HUES48 (cell line): Measurements from ENCODE around the gene NUMB.

Experiments
- H3K27ac ChIP-seq: one replicate; pipeline ENCODE4 v1.7.0; 2013; ENCODE audit warnings: low read depth, low read length, inconsistent platforms
- H3K27me3 ChIP-seq: 2 replicates; pipeline ENCODE4 v1.6.1; 2013; ENCODE audit warnings: mild to moderate bottlenecking, low read length; ENCODE audit not compliant: control insufficient read depth, insufficient read depth
- H3K36me3 ChIP-seq: 2 replicates; pipeline ENCODE4 v1.6.1; 2013; ENCODE audit warnings: low read length; ENCODE audit not compliant: control insufficient read depth, insufficient read depth
- H3K4me1 ChIP-seq: 2 replicates; pipeline ENCODE4 v1.6.1; 2013; ENCODE audit warnings: mild to moderate bottlenecking, low read length; ENCODE audit not compliant: control insufficient read depth, insufficient read depth
- H3K4me3 ChIP-seq: 2 replicates; pipeline ENCODE4 v1.5.1; 2013; ENCODE audit warnings: mild to moderate bottlenecking, low read depth, low read length
- H3K9ac ChIP-seq: 2 replicates; pipeline ENCODE4 v1.6.1; 2013; ENCODE audit warnings: mild to moderate bottlenecking, low read depth, low read length, moderate library complexity
- H3K9me3 ChIP-seq: 2 replicates; pipeline ENCODE4 v1.6.1; 2013; ENCODE audit warnings: low read length; ENCODE audit not compliant: control insufficient read depth, insufficient read depth

NUMB gene

GRCh38 chr14:73289729-73290128, 168.6 kb downstream of the NUMB start:
- H3K36me3 ChIP-seq, result peaks cover 10% of the 10 kb centered on the region; the same call in 1 of the 2 replicates
- H3K4me1 ChIP-seq, result peaks cover 42% of the 10 kb centered on the region
- H3K27me3 ChIP-seq, result no peaks in the 10 kb centered on the region
- H3K27ac ChIP-seq, result peak overlapping the region; percentile 80
- H3K9me3 ChIP-seq, result no peaks in the 10 kb centered on the region
- H3K4me3 ChIP-seq, result no peak overlapping the region
- H3K9ac ChIP-seq, result no peak overlapping the region

DNA sequence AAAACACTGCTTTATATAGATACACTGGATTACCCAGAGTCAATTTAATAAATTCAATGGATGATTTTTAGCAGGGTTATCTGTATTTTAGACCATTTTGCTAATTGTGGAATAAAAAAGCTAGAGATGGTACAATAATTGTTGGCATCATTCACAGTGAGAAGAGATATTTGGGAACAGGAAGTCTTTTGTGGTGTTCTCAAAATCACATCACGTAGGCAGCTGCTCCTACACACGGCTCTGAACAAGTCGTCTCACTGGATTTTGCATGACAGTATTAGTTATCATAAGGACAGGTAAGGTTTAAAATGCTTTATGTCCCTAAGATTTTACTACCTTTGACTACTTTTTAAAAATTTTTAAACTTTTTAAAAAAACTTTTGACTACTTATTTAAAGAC, 169.0 kb downstream of the NUMB start:
- Histone ChIP-seq H3K4me3 (no peak overlapping the region), H3K27me3 (no peaks in the 10 kb centered on the region), H3K36me3 (peaks cover 10% of the 10 kb centered on the region; the same call in 1 of the 2 replicates), H3K27ac (peak overlapping the region; percentile 80), H3K9me3 (no peaks in the 10 kb centered on the region), H3K9ac (no peak overlapping the region; the same call in 1 of the 2 replicates), H3K4me1 (peaks cover 46% of the 10 kb centered on the region)

DNA sequence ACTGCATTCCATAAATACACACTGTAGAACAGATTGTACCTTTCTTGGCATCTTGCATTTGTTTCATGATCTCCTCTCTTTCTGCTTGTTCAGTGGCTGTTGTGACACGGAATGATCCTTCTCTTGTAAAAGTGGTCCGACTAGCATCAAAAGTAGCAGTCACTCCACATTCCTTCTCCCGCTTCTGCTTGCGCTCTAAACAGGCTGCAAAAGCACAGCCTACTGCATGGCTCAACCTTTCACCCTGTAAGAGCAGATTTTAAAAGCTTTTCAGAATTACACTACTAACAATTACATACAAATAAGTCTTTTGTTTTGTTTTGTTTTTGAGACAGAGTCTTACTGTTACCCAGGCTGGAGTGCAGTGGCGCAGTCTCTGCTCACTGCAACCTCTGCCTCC, 171.3 kb downstream of the NUMB start:
- Histone ChIP-seq H3K36me3 (peaks cover 17% of the 10 kb centered on the region), H3K4me1 (peaks cover 60% of the 10 kb centered on the region), H3K27ac (peak overlapping the region; percentile 77)

GRCh38 chr14:73286598-73286997, 171.7 kb downstream of the NUMB start:
- Histone ChIP-seq H3K4me3 (peak overlapping the region; percentile 51), H3K36me3 (peaks cover 19% of the 10 kb centered on the region), H3K9me3 (no peaks in the 10 kb centered on the region), H3K9ac (peak overlapping the region; percentile 23; the same call in 1 of the 2 replicates), H3K4me1 (peaks cover 60% of the 10 kb centered on the region), H3K27me3 (no peaks in the 10 kb centered on the region), H3K27ac (peak overlapping the region; percentile 77)

More for the DNA sequence above, 171.3 kb downstream of the NUMB start:
- Histone ChIP-seq H3K27me3 (no peaks in the 10 kb centered on the region), H3K9me3 (no peaks in the 10 kb centered on the region), H3K4me3 (peak overlapping the region; percentile 51), H3K9ac (peak overlapping the region; percentile 23; the same call in 1 of the 2 replicates)

DNA sequence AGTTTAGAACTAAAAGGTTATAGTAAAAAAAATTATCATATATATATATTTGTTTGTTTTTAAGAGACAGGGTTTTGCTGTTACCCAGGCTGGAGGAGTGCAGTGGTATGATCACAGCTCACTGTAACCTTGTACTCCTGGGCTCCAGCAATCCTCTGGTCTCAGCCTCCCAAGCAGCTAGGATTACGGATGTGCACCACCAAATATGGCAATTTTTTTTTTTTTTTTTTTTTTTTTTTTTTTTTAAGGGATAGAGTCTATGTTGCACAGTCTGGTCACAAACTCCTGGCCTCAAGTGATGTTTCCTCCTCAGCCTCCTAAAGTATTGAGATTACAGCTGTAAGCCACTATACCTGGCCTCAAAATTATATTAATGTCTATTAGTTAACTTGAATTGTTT, 172.4 kb downstream of the NUMB start:
- Histone ChIP-seq H3K36me3 (peaks cover 25% of the 10 kb centered on the region), H3K27me3 (no peaks in the 10 kb centered on the region), H3K27ac (peak overlapping the region; percentile 77), H3K9me3 (no peaks in the 10 kb centered on the region), H3K4me3 (no peak overlapping the region), H3K9ac (no peak overlapping the region), H3K4me1 (peaks cover 60% of the 10 kb centered on the region)

GRCh38 chr14:73283608-73284379, 174.6 kb downstream of the NUMB start:
- Histone ChIP-seq H3K4me3 (0 out of 2 replicates have a peak overlapping the region, but pooled peaks have one; percentile 23), H3K27me3 (no peaks in the 10 kb centered on the region), H3K4me1 (peaks cover 41% of the 10 kb centered on the region), H3K9ac (no peak overlapping the region), H3K36me3 (peaks cover 34% of the 10 kb centered on the region), H3K9me3 (no peaks in the 10 kb centered on the region), H3K27ac (peak overlapping the region; percentile 69)

DNA sequence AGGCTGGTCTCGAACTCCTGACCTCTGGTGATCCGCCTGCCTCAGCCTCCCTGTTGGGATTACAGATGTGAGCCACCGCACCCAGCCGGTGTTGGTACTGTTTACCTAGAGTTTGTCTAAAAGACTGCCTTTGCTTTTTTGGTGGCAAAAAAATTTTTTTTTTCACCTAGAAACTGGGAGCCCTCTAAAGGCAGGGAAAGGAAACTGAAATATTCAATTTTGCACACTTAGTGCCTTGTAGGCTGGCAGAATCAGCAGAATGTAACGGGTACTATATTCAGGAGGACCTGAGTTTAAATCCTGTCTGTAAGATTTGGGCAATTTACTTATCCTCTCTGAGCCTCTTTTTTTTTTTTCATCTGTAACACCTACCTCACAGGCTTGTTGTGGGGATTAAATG, 177.4 kb downstream of the NUMB start:
- no peaks in the 10 kb centered on the region for H3K9me3 ChIP-seq

DNA sequence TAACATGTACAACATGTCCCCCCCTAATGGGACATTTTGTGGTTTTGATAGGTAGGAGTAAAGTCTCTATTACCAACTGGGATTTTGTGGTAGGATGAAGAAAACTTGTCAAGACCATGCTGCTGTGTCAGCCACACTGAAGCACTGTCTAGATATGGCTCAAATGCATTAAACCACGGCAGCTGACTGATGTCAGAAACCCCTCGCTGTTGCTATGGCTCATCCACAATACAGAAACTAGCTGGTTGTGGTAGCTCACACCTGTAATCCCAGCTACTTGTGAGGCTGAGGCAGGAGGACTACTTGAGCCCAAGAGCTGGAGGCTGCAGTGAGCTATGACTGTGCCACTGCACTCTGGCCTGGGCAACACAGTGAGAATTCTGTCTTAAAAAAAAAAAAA, 181.0 kb downstream of the NUMB start:
- Histone ChIP-seq H3K4me3 (no peak overlapping the region), H3K36me3 (peaks cover 70% of the 10 kb centered on the region), H3K27me3 (no peaks in the 10 kb centered on the region), H3K4me1 (no peaks in the 10 kb centered on the region), H3K27ac (no peak overlapping the region), H3K9ac (no peak overlapping the region), H3K9me3 (no peaks in the 10 kb centered on the region)

More for the DNA sequence above, 177.4 kb downstream of the NUMB start:
- Histone ChIP-seq H3K36me3 (peaks cover 52% of the 10 kb centered on the region), H3K27me3 (no peaks in the 10 kb centered on the region), H3K4me3 (no peak overlapping the region), H3K9ac (no peak overlapping the region), H3K4me1 (peaks cover 20% of the 10 kb centered on the region), H3K27ac (no peak overlapping the region)

DNA sequence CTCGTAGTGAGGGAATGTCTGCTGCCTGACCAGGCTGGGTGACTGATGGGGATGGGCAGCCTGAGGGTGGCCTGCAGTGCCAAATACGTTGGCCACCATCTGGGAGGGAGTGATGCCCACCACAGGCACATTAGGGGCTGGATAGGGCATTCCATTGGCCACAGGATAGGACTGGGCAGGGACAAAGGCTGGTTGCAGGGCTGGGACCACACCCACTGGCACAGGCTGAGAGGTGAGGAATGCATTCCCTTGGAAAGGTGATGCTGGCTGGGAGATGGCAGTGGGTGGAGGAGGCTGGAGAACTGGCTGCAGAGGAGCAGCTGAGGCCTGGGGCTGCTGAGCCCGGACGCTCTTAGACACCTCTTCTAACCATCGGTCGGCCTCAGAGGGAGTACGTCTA, 181.5 kb downstream of the NUMB start:
- no peaks in the 10 kb centered on the region for H3K4me1 ChIP-seq
- H3K9me3 ChIP-seq, result no peaks in the 10 kb centered on the region
- peaks cover 70% of the 10 kb centered on the region for H3K36me3 ChIP-seq
- H3K9ac ChIP-seq, result no peak overlapping the region
- H3K27me3 ChIP-seq, result no peaks in the 10 kb centered on the region
- H3K27ac ChIP-seq, result no peak overlapping the region
- H3K4me3 ChIP-seq, result no peak overlapping the region

- H3K27me3 ChIP-seq, result no peaks in the 10 kb centered on the region
- H3K27ac ChIP-seq, result no peak overlapping the region
- H3K36me3 ChIP-seq, result peaks cover 61% of the 10 kb centered on the region
- no peak overlapping the region for H3K9ac ChIP-seq
- no peaks in the 10 kb centered on the region for H3K9me3 ChIP-seq
- no peak overlapping the region for H3K4me3 ChIP-seq
- no peaks in the 10 kb centered on the region for H3K4me1 ChIP-seq
These were observed 184.5 kb downstream of the NUMB start for GRCh38 chr14:73273799-73274198.

GRCh38 chr14:73272393-73272792, 186.0 kb downstream of the NUMB start:
- Histone ChIP-seq H3K4me3 (no peak overlapping the region), H3K4me1 (no peaks in the 10 kb centered on the region), H3K9me3 (no peaks in the 10 kb centered on the region), H3K36me3 (peaks cover 73% of the 10 kb centered on the region), H3K27ac (no peak overlapping the region), H3K9ac (no peak overlapping the region), H3K27me3 (no peaks in the 10 kb centered on the region)
